ENCODE results near the gene NOS2.
"Not testable (repeated sequence)": the region's sequence is repeated elsewhere in the genome, so short reads cannot be mapped to it uniquely, and the experiment has no call there.

Gene NOS2

GRCh38 chr17:27753726-27754125 is 46.6 kb downstream of the NOS2 start:
- DNase-seq, result not testable (repeated sequence)

GRCh38 chr17:27752831-27753619 is 47.3 kb downstream of the NOS2 start:
- not testable (repeated sequence) for DNase-seq

GRCh38 chr17:27751622-27752490 is 48.5 kb downstream of the NOS2 start:
- no peak for DNase-seq

- no peak for DNase-seq
These were observed 49.2 kb downstream of the NOS2 start for GRCh38 chr17:27751166-27751565.

- not testable (repeated sequence) for DNase-seq
These were observed 50.7 kb downstream of the NOS2 start for GRCh38 chr17:27749562-27750150.

GRCh38 chr17:27748360-27748825 is 51.9 kb downstream of the NOS2 start:
- DNase-seq, result no peak

GRCh38 chr17:27747462-27748359 is 52.6 kb downstream of the NOS2 start:
- no peak for DNase-seq

- DNase-seq, result no peak
These were observed 53.4 kb downstream of the NOS2 start for GRCh38 chr17:27746881-27747280.

- DNase-seq, result not testable (repeated sequence)
These were observed 54.0 kb downstream of the NOS2 start for GRCh38 chr17:27746320-27746719.

- not testable (repeated sequence) for DNase-seq
These were observed 55.0 kb downstream of the NOS2 start for GRCh38 chr17:27745207-27745830.

- DNase-seq, result no peak
These were observed 56.9 kb downstream of the NOS2 start for GRCh38 chr17:27743281-27743885.

GRCh38 chr17:27741971-27742575 is 58.3 kb downstream of the NOS2 start:
- DNase-seq, result no peak

GRCh38 chr17:27741361-27741861 is 58.9 kb downstream of the NOS2 start:
- no peak for DNase-seq

- not testable (repeated sequence) for DNase-seq
These were observed 59.8 kb downstream of the NOS2 start for GRCh38 chr17:27740541-27740940.

GRCh38 chr17:27733773-27734172 is 66.6 kb downstream of the NOS2 start:
- no peak for DNase-seq

GRCh38 chr17:27732746-27733145 is 67.6 kb downstream of the NOS2 start:
- not testable (repeated sequence) for DNase-seq

- DNase-seq, result not testable (repeated sequence)
These were observed 74.3 kb downstream of the NOS2 start for GRCh38 chr17:27725982-27726381.

GRCh38 chr17:27721797-27722196 is 78.5 kb downstream of the NOS2 start:
- no peak for DNase-seq

Measured in activated gamma-delta T cell treated with Interleukin-2 at 50 U/mL for 16 hours (primary cell).